ENCODE results near the gene QKI.

The QKI gene

DNA sequence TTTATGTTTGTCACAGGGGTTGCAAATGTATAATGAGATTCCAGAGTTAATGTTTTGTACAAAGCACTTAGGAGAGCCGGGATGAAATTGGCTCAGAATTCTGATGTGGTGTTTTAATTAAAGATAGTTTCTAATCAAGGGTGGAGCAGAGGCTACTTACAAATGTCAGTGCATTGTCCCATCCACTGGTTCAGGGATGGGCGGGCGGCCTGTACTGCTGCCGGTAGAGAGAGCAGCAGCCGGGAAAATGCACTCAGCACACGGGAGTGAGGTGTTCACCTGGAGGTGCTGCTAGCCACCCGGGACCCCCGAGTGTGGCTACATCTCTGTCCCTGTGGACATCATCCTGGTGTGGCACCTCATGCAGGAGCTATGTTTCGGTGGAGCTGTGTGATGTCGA lies 193.3 kb downstream of the QKI start:
- Histone ChIP-seq H3K9ac (ENCODE audit: low read length) (no peak overlapping the region), H3K4me1 (ENCODE audit: control insufficient read depth, insufficient read depth, low read length) (no peaks in the 10 kb centered on the region), H3K27ac (ENCODE audit: low read depth, low read length) (no peak overlapping the region), H3K36me3 (ENCODE audit: control insufficient read depth, insufficient read depth, low read length) (no peaks in the 10 kb centered on the region), H3K27me3 (ENCODE audit: control insufficient read depth, insufficient read depth, low read length) (no peaks in the 10 kb centered on the region), H3K4me3 (ENCODE audit: low read length) (no peak overlapping the region)

DNA sequence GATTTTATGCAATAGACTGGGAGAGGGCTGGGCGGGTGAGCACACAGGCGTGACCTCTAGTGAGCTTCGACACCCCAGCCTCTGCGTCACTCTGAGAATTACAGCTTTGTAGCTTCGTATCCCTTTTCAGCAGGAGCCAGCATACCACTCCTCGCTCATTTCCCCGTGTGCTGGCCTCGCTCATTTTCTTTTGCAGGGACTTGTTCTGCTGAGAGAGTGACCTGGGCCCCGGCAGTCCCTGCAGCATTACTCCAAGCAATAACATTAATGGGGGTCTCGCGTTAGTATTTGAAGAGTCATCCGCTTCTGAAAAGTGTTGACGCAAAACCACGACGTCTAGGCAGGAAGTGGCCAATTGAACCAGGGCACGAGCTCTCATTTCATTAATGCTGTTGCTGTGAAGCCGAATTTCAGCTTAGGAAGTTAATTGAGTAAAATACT lies 193.7 kb downstream of the QKI start:
- H3K4me3 ChIP-seq (ENCODE audit: low read length) = no peak overlapping the region
- no peak overlapping the region for H3K9ac ChIP-seq (ENCODE audit: low read length)
- no peaks in the 10 kb centered on the region for H3K4me1 ChIP-seq (ENCODE audit: control insufficient read depth, insufficient read depth, low read length)

DNA sequence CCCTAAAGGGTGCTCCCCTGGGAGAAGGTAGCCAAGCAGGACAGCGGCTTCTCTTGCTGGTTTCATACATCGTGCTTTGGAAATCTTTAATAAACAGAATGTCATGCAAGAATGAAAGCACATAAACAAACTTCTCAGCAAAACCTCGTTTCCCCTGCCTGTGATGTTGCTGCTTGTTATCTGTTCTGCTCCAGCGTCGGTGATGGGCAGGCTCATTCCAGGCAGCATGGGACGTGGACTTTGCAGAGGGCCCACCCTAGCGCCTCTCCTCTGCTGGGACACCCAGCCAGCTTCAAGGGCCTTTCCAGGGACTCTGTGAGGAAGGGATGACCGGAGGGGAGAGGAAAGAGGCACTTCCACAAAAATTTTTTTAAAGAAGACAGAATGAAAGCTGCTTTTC lies 197.7 kb downstream of the QKI start:
- Histone ChIP-seq H3K4me1 (ENCODE audit: control insufficient read depth, insufficient read depth, low read length) (no peaks in the 10 kb centered on the region), H3K9ac (ENCODE audit: low read length) (no peak overlapping the region), H3K36me3 (ENCODE audit: control insufficient read depth, insufficient read depth, low read length) (no peaks in the 10 kb centered on the region), H3K27me3 (ENCODE audit: control insufficient read depth, insufficient read depth, low read length) (no peaks in the 10 kb centered on the region), H3K27ac (ENCODE audit: low read depth, low read length) (no peak overlapping the region), H3K4me3 (ENCODE audit: low read length) (no peak overlapping the region)

More for the DNA sequence above, 193.7 kb downstream of the QKI start:
- Histone ChIP-seq H3K36me3 (ENCODE audit: control insufficient read depth, insufficient read depth, low read length) (no peaks in the 10 kb centered on the region), H3K27me3 (ENCODE audit: control insufficient read depth, insufficient read depth, low read length) (no peaks in the 10 kb centered on the region), H3K27ac (ENCODE audit: low read depth, low read length) (no peak overlapping the region)

DNA sequence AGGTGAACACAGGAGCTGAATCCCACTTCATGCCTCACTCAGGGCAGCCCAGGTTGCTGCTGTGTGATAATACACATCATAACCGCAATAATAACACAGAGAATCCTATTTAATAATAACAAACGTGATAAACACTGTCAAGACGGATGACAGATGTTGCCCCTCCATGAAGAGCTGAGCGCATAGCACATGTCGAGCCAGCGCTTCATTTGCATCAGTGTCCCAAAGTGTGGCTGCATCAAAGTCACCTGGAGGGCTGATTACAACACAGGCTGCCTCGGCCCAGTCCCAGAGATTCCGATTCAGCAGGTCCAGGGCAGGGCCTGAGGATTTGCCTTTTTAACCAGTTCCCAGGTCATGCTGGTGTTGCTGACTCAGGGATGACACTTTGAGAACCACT lies 198.5 kb downstream of the QKI start:
- no peak overlapping the region for H3K9ac ChIP-seq (ENCODE audit: low read length)
- H3K4me3 ChIP-seq (ENCODE audit: low read length) = no peak overlapping the region
- no peaks in the 10 kb centered on the region for H3K36me3 ChIP-seq (ENCODE audit: control insufficient read depth, insufficient read depth, low read length)
- no peaks in the 10 kb centered on the region for H3K4me1 ChIP-seq (ENCODE audit: control insufficient read depth, insufficient read depth, low read length)
- no peak overlapping the region for H3K27ac ChIP-seq (ENCODE audit: low read depth, low read length)
- no peaks in the 10 kb centered on the region for H3K27me3 ChIP-seq (ENCODE audit: control insufficient read depth, insufficient read depth, low read length)

DNA sequence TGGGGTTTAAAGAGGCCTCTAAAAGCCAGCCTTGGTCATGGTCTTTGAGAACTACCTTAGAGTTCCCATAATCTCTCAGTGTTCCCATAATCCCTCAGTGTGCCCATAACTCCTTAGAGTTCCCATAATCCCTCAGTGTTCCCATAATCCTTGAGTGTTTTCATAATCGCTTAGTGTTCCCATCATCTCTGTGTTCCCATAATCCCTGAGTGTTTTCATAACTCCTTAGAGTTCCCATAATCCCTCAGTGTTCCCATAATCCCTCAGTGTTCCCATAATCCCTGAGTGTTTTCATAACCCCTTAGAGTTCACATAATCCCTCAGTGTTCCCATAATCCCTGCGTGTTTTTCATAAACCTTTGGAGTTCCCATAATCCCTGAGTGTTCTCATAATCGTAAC lies 199.2 kb downstream of the QKI start:
- no peaks in the 10 kb centered on the region for H3K36me3 ChIP-seq (ENCODE audit: control insufficient read depth, insufficient read depth, low read length)
- H3K4me3 ChIP-seq (ENCODE audit: low read length) = no peak overlapping the region
- no peak overlapping the region for H3K27ac ChIP-seq (ENCODE audit: low read depth, low read length)
- no peaks in the 10 kb centered on the region for H3K27me3 ChIP-seq (ENCODE audit: control insufficient read depth, insufficient read depth, low read length)
- H3K9ac ChIP-seq (ENCODE audit: low read length) = no peak overlapping the region
- H3K4me1 ChIP-seq (ENCODE audit: control insufficient read depth, insufficient read depth, low read length) = no peaks in the 10 kb centered on the region

DNA sequence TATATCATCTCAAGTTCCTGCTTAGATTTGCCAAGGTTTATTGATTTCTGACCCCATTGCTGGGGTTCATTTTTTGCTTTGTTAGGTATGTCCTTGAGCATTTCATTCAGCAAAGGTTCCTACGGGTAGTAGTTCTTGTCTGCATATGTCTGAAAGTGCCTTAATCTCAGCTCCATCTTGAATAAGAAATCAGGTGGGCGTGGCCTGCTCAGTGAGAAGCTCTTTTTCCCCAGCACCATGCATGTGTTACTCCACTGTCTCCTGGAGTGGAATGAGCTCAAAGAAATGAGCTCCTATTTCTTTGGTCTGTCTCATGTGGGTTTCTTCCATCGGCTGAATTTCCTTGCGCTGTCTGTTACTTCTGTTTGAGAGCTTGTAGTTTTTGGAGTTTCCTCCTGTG lies 201.9 kb downstream of the QKI start:
- H3K27ac ChIP-seq (ENCODE audit: low read depth, low read length) = no peak overlapping the region
- H3K9ac ChIP-seq (ENCODE audit: low read length) = no peak overlapping the region
- H3K4me3 ChIP-seq (ENCODE audit: low read length) = no peak overlapping the region
- H3K36me3 ChIP-seq (ENCODE audit: control insufficient read depth, insufficient read depth, low read length) = no peaks in the 10 kb centered on the region
- H3K4me1 ChIP-seq (ENCODE audit: control insufficient read depth, insufficient read depth, low read length) = no peaks in the 10 kb centered on the region
- no peaks in the 10 kb centered on the region for H3K27me3 ChIP-seq (ENCODE audit: control insufficient read depth, insufficient read depth, low read length)

DNA sequence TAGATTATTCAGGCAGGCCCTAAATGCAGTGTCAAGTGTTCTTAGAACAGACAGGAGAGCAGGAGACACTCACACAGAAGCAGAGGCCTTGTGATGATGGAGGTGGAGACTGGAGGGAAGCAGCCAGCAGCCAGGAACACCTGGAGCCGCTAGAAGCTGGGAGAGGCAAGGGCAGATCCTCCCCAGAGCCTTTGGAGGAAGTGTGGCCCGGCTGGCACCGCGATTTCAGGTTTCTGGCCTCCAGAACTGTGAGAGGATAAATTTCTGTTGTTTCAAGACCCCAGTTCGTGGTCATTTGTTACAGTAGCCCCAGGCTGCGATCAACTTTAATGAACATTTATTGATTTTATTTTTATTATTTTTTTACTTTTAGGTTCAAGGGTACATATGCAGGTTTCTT lies 203.0 kb downstream of the QKI start:
- H3K36me3 ChIP-seq (ENCODE audit: control insufficient read depth, insufficient read depth, low read length) = no peaks in the 10 kb centered on the region
- no peaks in the 10 kb centered on the region for H3K4me1 ChIP-seq (ENCODE audit: control insufficient read depth, insufficient read depth, low read length)
- no peak overlapping the region for H3K9ac ChIP-seq (ENCODE audit: low read length)
- H3K27ac ChIP-seq (ENCODE audit: low read depth, low read length) = no peak overlapping the region
- no peak overlapping the region for H3K4me3 ChIP-seq (ENCODE audit: low read length)
- H3K27me3 ChIP-seq (ENCODE audit: control insufficient read depth, insufficient read depth, low read length) = no peaks in the 10 kb centered on the region

DNA sequence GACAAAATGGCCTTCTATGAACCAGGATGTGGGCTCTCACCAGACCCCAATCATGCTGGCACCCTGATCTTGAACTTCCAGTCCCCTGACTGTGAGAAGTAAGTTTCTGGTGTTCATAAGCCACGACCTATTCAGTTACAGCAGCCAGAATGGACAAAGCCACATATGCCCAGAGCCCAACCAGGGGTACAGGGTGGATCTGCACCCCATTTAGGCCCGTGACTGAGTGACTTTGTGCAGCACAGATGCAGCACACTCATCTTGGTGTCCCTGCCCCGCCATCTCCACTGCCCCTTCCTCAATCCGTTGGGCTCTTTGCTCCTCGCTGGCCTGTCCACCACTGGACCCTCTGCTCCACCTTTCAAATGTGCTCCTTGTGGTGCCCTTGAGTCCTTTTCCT lies 205.6 kb downstream of the QKI start:
- Histone ChIP-seq H3K27ac (ENCODE audit: low read depth, low read length) (no peak overlapping the region), H3K36me3 (ENCODE audit: control insufficient read depth, insufficient read depth, low read length) (no peaks in the 10 kb centered on the region), H3K4me3 (ENCODE audit: low read length) (no peak overlapping the region), H3K4me1 (ENCODE audit: control insufficient read depth, insufficient read depth, low read length) (no peaks in the 10 kb centered on the region), H3K27me3 (ENCODE audit: control insufficient read depth, insufficient read depth, low read length) (no peaks in the 10 kb centered on the region), H3K9ac (ENCODE audit: low read length) (no peak overlapping the region)

DNA sequence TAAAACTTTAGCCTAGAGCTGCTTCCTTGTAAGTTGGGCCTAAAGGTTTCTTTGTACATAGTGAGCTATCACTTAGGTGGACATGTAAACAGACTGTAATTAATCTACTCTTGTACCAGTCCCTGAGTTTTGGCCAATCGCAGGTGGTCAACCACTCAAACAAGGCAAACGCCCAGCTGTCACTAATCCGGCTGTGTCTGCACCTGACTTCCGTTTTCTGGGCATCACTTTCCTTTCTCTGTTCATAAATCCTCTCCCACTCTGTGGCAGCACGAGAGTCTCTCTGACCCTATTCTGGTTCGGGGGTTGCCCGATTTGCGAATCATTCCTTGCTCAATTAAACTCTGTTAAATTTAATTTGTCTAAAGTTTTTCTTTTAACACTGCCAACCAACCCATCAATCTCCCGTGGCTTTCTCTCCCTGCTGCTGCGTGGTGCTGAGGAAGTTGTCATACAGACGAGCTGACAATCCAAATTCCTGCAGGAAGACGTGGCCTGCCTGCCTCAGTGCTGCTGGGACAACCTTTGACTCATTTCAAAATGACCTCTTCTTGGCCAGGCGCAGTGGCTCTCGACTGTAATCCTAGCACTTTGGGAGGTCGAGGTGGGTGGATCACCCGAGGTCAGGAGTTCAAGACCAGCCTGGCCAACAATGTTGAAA lies 206.3 kb downstream of the QKI start:
- no peaks in the 10 kb centered on the region for H3K4me1 ChIP-seq (ENCODE audit: control insufficient read depth, insufficient read depth, low read length)
- H3K27me3 ChIP-seq (ENCODE audit: control insufficient read depth, insufficient read depth, low read length) = no peaks in the 10 kb centered on the region
- H3K36me3 ChIP-seq (ENCODE audit: control insufficient read depth, insufficient read depth, low read length) = no peaks in the 10 kb centered on the region
- no peak overlapping the region for H3K4me3 ChIP-seq (ENCODE audit: low read length)
- H3K9ac ChIP-seq (ENCODE audit: low read length) = no peak overlapping the region
- H3K27ac ChIP-seq (ENCODE audit: low read depth, low read length) = no peak overlapping the region

DNA sequence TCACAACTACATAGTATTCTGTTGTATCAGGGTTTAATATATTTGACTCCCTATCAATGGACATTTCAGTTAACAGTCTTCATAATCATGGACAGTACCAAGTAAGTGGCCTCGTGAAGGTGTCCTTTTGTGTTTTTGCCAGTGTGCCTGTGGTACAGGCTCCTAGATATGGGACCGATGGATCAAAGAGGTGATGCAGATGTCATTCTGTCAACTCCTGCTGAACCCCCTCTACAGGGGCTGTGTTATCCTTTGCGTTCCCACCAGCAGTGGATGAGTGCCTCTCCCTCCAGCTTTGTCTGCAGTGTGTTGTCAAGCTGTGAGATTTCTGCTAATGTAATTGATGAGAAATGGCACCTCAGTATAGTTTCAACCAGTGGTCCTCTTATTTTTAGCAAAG lies 210.7 kb downstream of the QKI start:
- Histone ChIP-seq H3K4me3 (ENCODE audit: low read length) (no peak overlapping the region), H3K27ac (ENCODE audit: low read depth, low read length) (no peak overlapping the region), H3K4me1 (ENCODE audit: control insufficient read depth, insufficient read depth, low read length) (no peaks in the 10 kb centered on the region), H3K36me3 (ENCODE audit: control insufficient read depth, insufficient read depth, low read length) (no peaks in the 10 kb centered on the region), H3K9ac (ENCODE audit: low read length) (no peak overlapping the region), H3K27me3 (ENCODE audit: control insufficient read depth, insufficient read depth, low read length) (no peaks in the 10 kb centered on the region)

DNA sequence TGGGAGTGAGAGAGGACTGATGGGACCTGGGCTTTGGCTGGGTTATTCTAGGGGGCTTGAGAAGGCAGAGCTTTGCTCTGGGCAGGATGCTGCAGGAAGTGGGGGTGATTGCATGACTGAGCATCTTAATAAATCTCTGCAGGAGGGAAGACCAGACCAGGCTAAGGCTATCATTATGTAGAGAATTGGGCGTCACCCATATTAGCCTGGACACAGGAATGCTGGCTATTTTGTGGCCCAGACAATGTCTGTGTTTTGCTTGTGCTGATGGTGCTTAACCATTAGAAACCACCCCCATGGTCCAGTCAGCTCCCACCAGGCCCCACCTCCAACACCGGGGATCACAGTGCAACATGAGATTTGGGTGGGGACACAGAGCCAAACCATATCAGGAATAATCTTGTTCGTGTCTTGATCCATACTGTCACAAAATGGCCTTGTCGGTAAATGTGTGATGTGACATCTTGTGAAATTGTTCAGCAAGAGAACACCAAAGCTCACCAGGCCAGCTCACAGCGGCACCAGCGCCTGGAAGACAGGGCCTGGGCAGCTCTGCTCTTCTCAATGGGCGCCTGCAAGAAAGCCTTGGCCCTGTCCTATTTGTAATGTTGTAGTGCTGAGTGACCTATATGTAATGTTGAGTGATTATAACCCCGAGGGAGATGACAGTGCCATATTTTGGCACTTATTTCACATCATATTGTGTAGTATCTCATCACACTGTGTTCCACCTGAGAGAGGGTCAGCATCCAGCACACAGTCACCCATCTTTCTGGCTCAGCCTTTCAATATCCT lies 211.8 kb downstream of the QKI start:
- Histone ChIP-seq H3K4me3 (ENCODE audit: low read length) (no peak overlapping the region), H3K27ac (ENCODE audit: low read depth, low read length) (no peak overlapping the region), H3K36me3 (ENCODE audit: control insufficient read depth, insufficient read depth, low read length) (no peaks in the 10 kb centered on the region), H3K9ac (ENCODE audit: low read length) (no peak overlapping the region), H3K27me3 (ENCODE audit: control insufficient read depth, insufficient read depth, low read length) (no peaks in the 10 kb centered on the region), H3K4me1 (ENCODE audit: control insufficient read depth, insufficient read depth, low read length) (no peaks in the 10 kb centered on the region)

DNA sequence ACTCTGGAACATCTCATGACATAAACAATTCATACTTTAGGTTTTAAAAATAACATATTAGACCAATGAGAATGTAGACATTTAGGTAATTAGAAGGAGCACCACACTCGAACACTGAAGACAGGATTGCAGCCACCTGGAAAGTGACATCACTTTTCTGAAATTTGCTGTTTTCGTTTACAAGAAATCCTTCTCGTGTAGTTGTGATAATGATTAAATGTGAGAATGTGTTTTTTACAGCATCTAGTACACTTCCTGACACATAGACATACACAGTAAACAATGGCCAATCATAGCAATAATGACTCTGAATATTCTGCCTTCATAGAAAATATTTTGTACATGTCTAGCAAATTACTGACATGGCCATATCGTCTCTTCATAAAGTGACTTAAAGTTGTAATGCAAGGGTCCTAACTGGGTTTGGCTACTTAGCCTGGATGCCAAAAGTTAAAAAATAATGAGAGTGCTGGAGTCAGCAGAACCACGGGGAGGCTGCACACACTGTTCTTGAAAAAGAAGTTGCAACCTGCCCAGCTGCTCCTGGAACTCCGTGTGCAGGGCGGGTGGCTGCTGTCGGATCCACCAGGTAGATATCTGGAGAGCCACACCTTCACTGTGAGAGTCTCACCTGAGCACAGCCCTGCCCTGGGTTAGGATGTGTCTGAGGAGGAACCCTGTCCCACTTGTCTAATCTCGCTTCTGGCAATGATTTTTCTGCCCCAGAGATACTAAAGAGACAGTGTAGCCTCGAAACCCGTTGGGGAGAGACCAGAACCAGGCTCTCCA lies 212.9 kb downstream of the QKI start:
- H3K36me3 ChIP-seq (ENCODE audit: control insufficient read depth, insufficient read depth, low read length) = no peaks in the 10 kb centered on the region
- H3K4me3 ChIP-seq (ENCODE audit: low read length) = no peak overlapping the region
- H3K27me3 ChIP-seq (ENCODE audit: control insufficient read depth, insufficient read depth, low read length) = no peaks in the 10 kb centered on the region
- H3K4me1 ChIP-seq (ENCODE audit: control insufficient read depth, insufficient read depth, low read length) = no peaks in the 10 kb centered on the region
- H3K27ac ChIP-seq (ENCODE audit: low read depth, low read length) = no peak overlapping the region
- H3K9ac ChIP-seq (ENCODE audit: low read length) = no peak overlapping the region

All from rectal smooth muscle tissue (tissue), 1 donor.